A673 (cell line): ENCODE measurements around the gene SMIM12.

Source experiments
- CTCF ChIP-seq: fragments of 300-800, 200-600 bp; sonication (generic); conservative IDR thresholded peaks from 2 replicates; pipeline ENCODE4 v1.5.1; 2017; ENCODE audit warnings: low read depth, mild to moderate bottlenecking, antibody characterized with exemption, low read length, moderate library complexity, mixed read lengths
- EZH2 ChIP-seq: fragments of 200-600 bp; sonication (generic); IDR thresholded peaks from 2 replicates; pipeline ENCODE4 v1.6.1; 2017; ENCODE audit warnings: borderline replicate concordance, low read depth, mild to moderate bottlenecking, mixed read lengths, antibody characterized with exemption, low read length; ENCODE audit not compliant: poor library complexity, severe bottlenecking

DNA sequence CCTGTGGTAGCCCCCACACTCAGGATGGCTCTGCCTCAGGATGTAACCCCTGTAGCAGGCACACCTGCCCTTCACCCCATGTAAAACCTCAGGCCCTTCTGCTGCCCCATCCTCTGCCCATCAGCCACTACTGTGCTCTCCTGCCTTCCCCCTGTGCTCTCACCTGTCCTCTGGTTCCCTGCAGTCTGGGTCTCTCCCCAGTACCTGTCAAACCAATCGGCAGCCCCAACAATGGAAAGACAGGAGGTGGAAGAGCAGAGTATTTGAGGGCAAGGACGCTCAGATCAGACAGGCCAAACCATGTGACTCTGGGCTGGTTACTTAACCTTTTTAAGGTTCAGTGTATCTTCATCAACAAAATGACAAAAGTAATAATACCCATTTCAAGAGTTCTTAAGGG, 30.9 kb downstream of the SMIM12 start:
- TF ChIP-seq CTCF: no peak
- no peak for TF ChIP-seq EZH2
